Activated CD8-positive, alpha-beta memory T cell treated with anti-CD3 and anti-CD28 coated beads, Interleukin-2, amount 50 U/mL, for 1 hour (primary cell): ENCODE data around the gene GABPB1.

Experiments
- DNase-seq: peaks from one replicate; pipeline ENCODE4 v3.0.0-alpha.2; 2020; ENCODE audit errors: extremely low read depth

The GABPB1 gene

GRCh38 chr15:50278496-50278895, 76.5 kb downstream of the GABPB1 start:
- no peak for DNase-seq

- DNase-seq: no peak
Measured at GRCh38 chr15:50277370-50277769, 77.6 kb downstream of the GABPB1 start.

GRCh38 chr15:50275908-50276307, 79.1 kb downstream of the GABPB1 start:
- DNase-seq: no peak

- DNase-seq: no peak
Measured at GRCh38 chr15:50275091-50275490, 79.9 kb downstream of the GABPB1 start.

- no peak for DNase-seq
Measured at GRCh38 chr15:50267577-50267976, 87.4 kb downstream of the GABPB1 start.

- no peak for DNase-seq
Measured at GRCh38 chr15:50265620-50266019, 89.4 kb downstream of the GABPB1 start, which contains the start of gene HDC. HDC (minus strand) TSS chr15:50265726; CDS start chr15:50265623, 103 bp downstream.

- no peak for DNase-seq
Measured at GRCh38 chr15:50262533-50262932, 92.5 kb downstream of the GABPB1 start.

GRCh38 chr15:50261981-50262380, 93.0 kb downstream of the GABPB1 start:
- DNase-seq: no peak

- no peak for DNase-seq
Measured at GRCh38 chr15:50260969-50261496, 94.0 kb downstream of the GABPB1 start.

- DNase-seq: no peak
Measured at GRCh38 chr15:50259276-50259675, 95.7 kb downstream of the GABPB1 start.

- DNase-seq: no peak
Measured at GRCh38 chr15:50257924-50258323, 97.1 kb downstream of the GABPB1 start.

GRCh38 chr15:50257332-50257731, 97.7 kb downstream of the GABPB1 start:
- no peak for DNase-seq

- DNase-seq: no peak
Measured at GRCh38 chr15:50256188-50257041, 98.6 kb downstream of the GABPB1 start.

- DNase-seq: no peak
Measured at GRCh38 chr15:50252556-50252955, 102.4 kb downstream of the GABPB1 start.

GRCh38 chr15:50251638-50252182, 103.3 kb downstream of the GABPB1 start:
- no peak for DNase-seq

GRCh38 chr15:50250760-50251394, 104.1 kb downstream of the GABPB1 start:
- DNase-seq: no peak

- no peak for DNase-seq
Measured at GRCh38 chr15:50249704-50250103, 105.3 kb downstream of the GABPB1 start.

GRCh38 chr15:50248994-50249582, 105.9 kb downstream of the GABPB1 start:
- no peak for DNase-seq

GRCh38 chr15:50247819-50248655, 107.0 kb downstream of the GABPB1 start:
- DNase-seq: no peak

GRCh38 chr15:50246631-50247030, 108.4 kb downstream of the GABPB1 start:
- no peak for DNase-seq

- no peak for DNase-seq
Measured at GRCh38 chr15:50244959-50245624, 109.9 kb downstream of the GABPB1 start.
